Measurements from ENCODE around the gene ELF5.

The ELF5 gene

GRCh38 chr11:34448223-34448994, 65.2 kb downstream of the ELF5 start:
- no peak for FAIRE-seq

- no peak for FAIRE-seq
Observed at GRCh38 chr11:34447044-34447443, 66.5 kb downstream of the ELF5 start.

- FAIRE-seq = no peak
Observed at GRCh38 chr11:34446386-34446785, 67.2 kb downstream of the ELF5 start.

- no peak for FAIRE-seq
Observed at GRCh38 chr11:34445956-34446355, 67.6 kb downstream of the ELF5 start.

GRCh38 chr11:34444428-34444827, 69.2 kb downstream of the ELF5 start:
- no peak for FAIRE-seq

- no peak for FAIRE-seq
Observed at GRCh38 chr11:34443136-34443535, 70.5 kb downstream of the ELF5 start.

- no peak for FAIRE-seq
Observed at GRCh38 chr11:34441814-34442213, 71.8 kb downstream of the ELF5 start.

GRCh38 chr11:34439610-34440198, 73.9 kb downstream of the ELF5 start:
- FAIRE-seq = no peak

- FAIRE-seq = peak; percentile 96
Observed at GRCh38 chr11:34438529-34439507, 74.8 kb downstream of the ELF5 start, which contains the start of gene CAT. TSS of gene CAT (plus strand) at chr11:34438934. CDS start at chr11:34439014, 80 bp downstream.

- FAIRE-seq = no peak
Observed at GRCh38 chr11:34437224-34438125, 76.1 kb downstream of the ELF5 start.

GRCh38 chr11:34433899-34434298, 79.7 kb downstream of the ELF5 start:
- FAIRE-seq = no peak

- no peak for FAIRE-seq
Observed at GRCh38 chr11:34432822-34433221, 80.8 kb downstream of the ELF5 start.

GRCh38 chr11:34431979-34432378, 81.6 kb downstream of the ELF5 start:
- FAIRE-seq = no peak

All from G401.6 (cell line).